Activated CD8-positive, alpha-beta memory T cell treated with anti-CD3 and anti-CD28 coated beads, Interleukin-2, amount 10 ng/mL, durations not matched to agents 7 days and 5 days (primary cell): ENCODE measurements around the gene PCBP2. TPM values are rescaled to one million over a fixed set of nuclear protein-coding genes. Genes with fewer than 3 reads are reported as not detected.

Experiments used
- ATAC-seq: fragments of 150-1000 bp; cut with Tn5 transposase; one replicate; pipeline ENCODE4 v1.10.0; 2021; ENCODE audit warnings: moderate library complexity
- CTCF ChIA-PET: fragments of 350-600 bp; sonication (Branson Sonifier 250); formaldehyde crosslinking; loops from one replicate; lab custom pipeline; 2021; ENCODE audit warnings: antibody characterized with exemption; lab: Charles Lee
- DNase-seq: peaks from one replicate; pipeline ENCODE4 v3.0.0-alpha.2; 2020
- H3K27ac Mint-ChIP-seq: one replicate; pipeline ENCODE4 v1.8.0; 2021; ENCODE audit warnings: mild to moderate bottlenecking, mixed read lengths
- H3K27me3 Mint-ChIP-seq: one replicate; pipeline ENCODE4 v1.8.0; 2021; ENCODE audit warnings: mixed read lengths
- H3K36me3 Mint-ChIP-seq: one replicate; pipeline ENCODE4 v1.8.0; 2021; ENCODE audit warnings: mild to moderate bottlenecking, mixed read lengths
- H3K4me1 Mint-ChIP-seq: one replicate; pipeline ENCODE4 v1.8.0; 2021; ENCODE audit warnings: mixed read lengths
- H3K4me3 Mint-ChIP-seq: one replicate; pipeline ENCODE4 v1.8.0; 2021; ENCODE audit warnings: mild to moderate bottlenecking, moderate library complexity, mixed read lengths
- H3K9me3 Mint-ChIP-seq: one replicate; pipeline ENCODE4 v1.8.0; 2022; ENCODE audit warnings: low read depth, mixed read lengths
- total RNA-seq, 2 experiments: library from RNA; stranded (reverse); gene quantifications; one replicate each; pipeline ENCODE4 v1.2.3, GENCODE V29; 2021

PCBP2 gene
- total RNA-seq, 2 experiments from 2014 or later, result 721 to 867 TPM

- Mint-ChIP-seq H3K27me3 (no peaks in the 10 kb centered on the region), H3K36me3 (peaks cover 53% of the 10 kb centered on the region), H3K9me3 (no peaks in the 10 kb centered on the region), H3K4me3 (no peak overlapping the region), H3K4me1 (peaks cover 13% of the 10 kb centered on the region), H3K27ac (no peak overlapping the region)
- no peak for DNase-seq
- ATAC-seq, result peak; percentile 38
- CTCF ChIA-PET, result interaction anchor here (0.6 to 2.2 kb wide), 7 partner anchors 9 to 161 kb away, joined by 3 to 9 read pairs (median 5); partner anchors contain the start of gene AAAS
Measured at GRCh38 chr12:53481939-53482586, 30.2 kb downstream of the PCBP2 start.

GRCh38 chr12:53482626-53483168 lies 30.8 kb downstream of the PCBP2 start:
- DNase-seq, result no peak
- Mint-ChIP-seq H3K4me1 (peaks cover 13% of the 10 kb centered on the region), H3K36me3 (peaks cover 53% of the 10 kb centered on the region), H3K9me3 (no peaks in the 10 kb centered on the region), H3K4me3 (no peak overlapping the region), H3K27me3 (no peaks in the 10 kb centered on the region), H3K27ac (no peak overlapping the region)
- ATAC-seq, result peak; percentile 7
- CTCF ChIA-PET, result interaction anchor here (0.5 to 2.2 kb wide), 8 partner anchors 9 to 597 kb away, joined by 3 to 9 read pairs (median 4); partner anchors contain the start of gene AAAS

GRCh38 chr12:53483225-53483978 lies 31.5 kb downstream of the PCBP2 start:
- CTCF ChIA-PET, result interaction anchor here (0.5 to 2.2 kb wide), 5 partner anchors 12 to 598 kb away, joined by 3 to 7 read pairs (median 4); partner anchors contain the start of gene AAAS
- H3K4me3 Mint-ChIP-seq, result no peak overlapping the region
- ATAC-seq (no peak), DNase-seq (no peak)
- H3K36me3 Mint-ChIP-seq, result peaks cover 51% of the 10 kb centered on the region
- H3K4me1 Mint-ChIP-seq, result peaks cover 13% of the 10 kb centered on the region
- H3K9me3 Mint-ChIP-seq, result no peaks in the 10 kb centered on the region
- peak overlapping the region; percentile 28 for H3K27ac Mint-ChIP-seq
- no peaks in the 10 kb centered on the region for H3K27me3 Mint-ChIP-seq

GRCh38 chr12:53483979-53484377 lies 32.1 kb downstream of the PCBP2 start:
- Mint-ChIP-seq H3K36me3 (peaks cover 49% of the 10 kb centered on the region), H3K27me3 (no peaks in the 10 kb centered on the region), H3K27ac (peak overlapping the region; percentile 12), H3K4me1 (peaks cover 10% of the 10 kb centered on the region), H3K9me3 (no peaks in the 10 kb centered on the region), H3K4me3 (no peak overlapping the region)
- ATAC-seq, result peak; percentile 7
- no peak for DNase-seq
- CTCF ChIA-PET, result interaction anchor here (2.1 kb wide), 1 partner anchor 163 kb away, joined by 5 read pairs; the partner anchor contains the start of gene AAAS

DNA sequence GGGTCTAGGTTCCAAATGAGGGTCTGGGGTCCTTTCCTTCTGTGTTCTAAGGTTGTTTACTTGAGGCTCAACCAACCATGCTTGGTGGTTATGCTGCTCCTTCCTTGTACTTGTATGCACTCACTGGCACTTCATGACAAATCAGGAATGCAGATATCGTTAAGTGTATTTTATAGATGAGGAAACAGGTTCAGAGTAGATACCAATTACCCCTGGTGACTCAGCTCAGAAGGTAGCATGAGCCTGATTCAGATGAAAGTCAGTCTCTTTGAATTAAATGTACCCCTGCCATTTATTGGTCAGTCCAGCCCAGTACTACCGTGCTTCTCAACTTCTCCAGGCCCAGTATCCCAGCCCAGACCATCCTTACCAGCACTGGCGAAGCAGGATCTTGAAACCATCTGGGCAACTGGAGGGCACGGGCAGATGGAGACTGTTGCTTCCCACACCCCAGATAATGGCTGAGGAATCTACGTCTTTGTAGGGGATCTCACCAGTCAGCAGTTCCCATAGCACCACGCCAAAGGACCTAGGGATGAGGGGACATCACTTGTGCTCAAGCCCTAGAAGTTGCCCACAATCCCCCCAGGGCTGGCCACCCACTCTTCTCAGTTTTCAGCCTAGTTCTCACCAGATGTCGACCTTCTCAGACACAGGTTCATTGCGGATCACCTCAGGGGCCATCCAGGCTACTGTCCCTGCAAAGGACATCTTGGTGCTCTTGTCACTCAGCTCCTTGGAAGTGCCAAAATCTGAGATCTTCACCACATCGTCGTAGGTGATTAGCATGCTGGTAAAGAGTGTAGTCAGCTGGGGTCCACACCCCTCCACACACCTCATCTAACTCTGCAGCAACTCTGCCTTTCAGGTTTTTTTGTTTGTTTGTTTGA lies 33.0 kb downstream of the PCBP2 start:
- peaks cover 41% of the 10 kb centered on the region for H3K36me3 Mint-ChIP-seq

DNA sequence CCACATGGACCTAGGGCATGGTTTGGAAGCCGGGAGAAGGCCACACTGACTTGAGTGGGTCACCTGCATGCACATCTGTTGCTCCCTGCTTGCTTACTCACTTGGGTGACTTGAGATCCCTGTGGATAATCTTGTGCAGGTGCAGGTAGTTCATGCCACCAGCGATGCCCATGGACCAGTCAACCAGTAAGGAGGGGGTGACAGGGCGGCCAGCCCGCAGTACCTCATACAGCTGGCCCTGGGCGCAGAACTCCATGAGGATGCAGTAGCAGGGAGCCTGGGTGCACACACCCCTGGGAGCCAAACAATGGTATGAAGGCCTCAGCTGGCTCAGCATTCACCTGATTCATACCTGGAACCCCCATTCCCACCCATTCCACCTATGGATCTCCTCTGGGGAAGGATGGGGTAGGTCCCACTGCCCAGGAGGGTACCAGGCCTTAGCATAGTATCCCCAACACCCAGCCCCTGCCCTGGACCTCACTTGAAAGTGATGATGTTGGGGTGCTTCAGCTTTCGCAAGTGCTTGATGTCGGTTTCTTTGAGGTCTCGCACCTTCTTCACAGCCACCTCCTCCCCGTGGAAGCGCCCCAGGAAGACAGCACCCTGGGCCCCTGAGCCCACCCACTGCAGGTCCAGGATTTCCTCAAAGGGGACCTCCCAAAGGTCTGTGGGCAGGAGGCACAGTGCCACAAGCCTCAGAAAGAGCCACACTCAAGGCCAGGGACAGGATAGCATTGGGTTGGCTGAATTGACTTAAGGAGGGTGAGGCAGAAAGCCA lies 34.2 kb downstream of the PCBP2 start:
- H3K4me3 Mint-ChIP-seq, result no peak overlapping the region
- peak overlapping the region; percentile 26 for H3K27ac Mint-ChIP-seq
- peaks cover 9% of the 10 kb centered on the region for H3K4me1 Mint-ChIP-seq
- CTCF ChIA-PET, result interaction anchor here (1.3 to 1.5 kb wide), 3 partner anchors 9 to 134 kb away, joined by 3 to 4 read pairs (median 4); no protein-coding TSS in a partner anchor
- H3K27me3 Mint-ChIP-seq, result no peaks in the 10 kb centered on the region
- H3K36me3 Mint-ChIP-seq, result peaks cover 38% of the 10 kb centered on the region
- no peak for ATAC-seq
- DNase-seq, result no peak
- no peaks in the 10 kb centered on the region for H3K9me3 Mint-ChIP-seq

More for the DNA sequence above, 33.0 kb downstream of the PCBP2 start:
- Mint-ChIP-seq H3K27me3 (no peaks in the 10 kb centered on the region), H3K4me3 (no peak overlapping the region), H3K9me3 (no peaks in the 10 kb centered on the region), H3K4me1 (peaks cover 9% of the 10 kb centered on the region), H3K27ac (peak overlapping the region; percentile 13)
- no peak for ATAC-seq
- CTCF ChIA-PET, result interaction anchor here (1.5 to 2.1 kb wide), 2 partner anchors 8 to 164 kb away, joined by 4 to 5 read pairs; partner anchors contain the start of gene AAAS
- no peak for DNase-seq

DNA sequence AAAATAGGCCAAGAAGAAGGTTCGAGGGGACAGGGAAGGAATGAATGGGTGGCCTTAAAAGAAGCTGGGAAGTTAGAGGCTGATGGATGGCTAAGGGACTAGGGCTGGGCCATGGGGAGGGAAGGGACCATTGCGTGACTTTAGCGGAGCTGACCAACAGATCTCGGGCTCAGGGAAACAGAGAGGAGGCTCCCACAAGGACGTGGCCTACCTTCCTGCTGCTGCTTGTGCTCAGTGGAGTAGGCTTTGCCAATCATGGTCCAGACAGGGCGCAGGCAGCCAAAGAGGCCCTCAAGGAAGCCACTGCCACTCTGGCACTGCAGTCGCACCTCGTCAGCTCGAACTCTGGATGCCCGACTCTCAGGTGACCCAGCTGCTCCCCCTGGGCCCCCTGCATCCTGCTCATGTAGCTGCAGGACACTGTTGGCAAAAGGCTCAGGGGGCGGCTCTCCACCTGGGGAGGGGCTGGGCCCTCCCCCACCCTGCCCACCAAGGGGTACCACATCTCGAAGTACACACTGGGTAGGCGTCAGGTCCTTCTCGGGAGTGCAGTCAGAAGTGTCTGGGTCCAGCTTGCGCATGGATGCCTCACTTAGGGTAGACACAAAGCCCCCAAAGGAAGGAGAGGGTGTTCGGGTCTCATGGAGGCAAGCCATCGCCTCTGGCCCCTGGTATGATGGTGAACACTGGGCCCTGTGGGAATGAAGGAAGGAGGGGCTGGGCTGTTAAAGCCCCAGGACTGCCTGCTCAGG lies 35.0 kb downstream of the PCBP2 start:
- H3K36me3 Mint-ChIP-seq, result peaks cover 34% of the 10 kb centered on the region
- no peak overlapping the region for H3K27ac Mint-ChIP-seq
- H3K9me3 Mint-ChIP-seq, result no peaks in the 10 kb centered on the region
- no peak overlapping the region for H3K4me3 Mint-ChIP-seq
- no peak for DNase-seq
- peaks cover 9% of the 10 kb centered on the region for H3K4me1 Mint-ChIP-seq
- CTCF ChIA-PET, result interaction anchor here (1.3 to 1.4 kb wide), 2 partner anchors 21 to 135 kb away, joined by 3 to 4 read pairs; no protein-coding TSS in a partner anchor
- ATAC-seq, result no peak
- H3K27me3 Mint-ChIP-seq, result no peaks in the 10 kb centered on the region

GRCh38 chr12:53489242-53489864 lies 37.5 kb downstream of the PCBP2 start:
- H3K4me3 Mint-ChIP-seq, result no peak overlapping the region
- ATAC-seq (no peak), DNase-seq (no peak)
- peaks cover 19% of the 10 kb centered on the region for H3K36me3 Mint-ChIP-seq
- no peaks in the 10 kb centered on the region for H3K9me3 Mint-ChIP-seq
- H3K27me3 Mint-ChIP-seq, result no peaks in the 10 kb centered on the region
- peaks cover 28% of the 10 kb centered on the region for H3K4me1 Mint-ChIP-seq
- CTCF ChIA-PET, result interaction anchor here (1.6 to 1.8 kb wide), 3 partner anchors 16 to 68 kb away, joined by 4 to 10 read pairs (median 5); no protein-coding TSS in a partner anchor
- no peak overlapping the region for H3K27ac Mint-ChIP-seq

DNA sequence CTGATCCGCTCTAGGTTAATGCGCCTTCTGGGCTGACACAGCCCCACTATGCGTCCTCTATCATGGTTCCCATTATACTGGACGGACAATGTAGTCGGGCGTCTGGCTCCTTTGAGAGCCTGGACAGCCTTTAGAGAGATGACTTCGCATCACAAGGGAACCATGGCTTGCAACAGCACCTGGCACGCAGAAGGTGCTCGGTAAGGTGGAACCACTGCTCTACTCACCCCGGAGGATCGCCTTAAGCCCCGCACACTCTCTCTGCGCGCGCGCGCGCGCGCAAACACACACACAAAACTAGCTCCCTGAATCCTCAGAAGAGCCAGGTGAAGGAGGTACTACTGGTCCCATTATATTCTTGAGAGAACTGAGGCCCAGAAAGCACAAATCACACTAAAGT lies 40.3 kb downstream of the PCBP2 start:
- ATAC-seq (no peak), DNase-seq (no peak)
- Mint-ChIP-seq H3K36me3 (peaks cover 5% of the 10 kb centered on the region), H3K4me1 (peaks cover 25% of the 10 kb centered on the region), H3K27ac (peak overlapping the region; percentile 46), H3K9me3 (no peaks in the 10 kb centered on the region), H3K4me3 (peak overlapping the region; percentile 88), H3K27me3 (no peaks in the 10 kb centered on the region)
- CTCF ChIA-PET, result interaction anchor here (0.9 to 3.9 kb wide), 4 partner anchors 9 to 16 kb away, joined by 3 to 21 read pairs (median 8); partner anchors contain the start of genes NPFF and TARBP2

GRCh38 chr12:53492830-53493609 lies 41.1 kb downstream of the PCBP2 start:
- Mint-ChIP-seq H3K27ac (peak overlapping the region; percentile 84), H3K9me3 (no peaks in the 10 kb centered on the region), H3K4me3 (peak overlapping the region; percentile 88), H3K36me3 (no peaks in the 10 kb centered on the region), H3K27me3 (no peaks in the 10 kb centered on the region), H3K4me1 (peaks cover 32% of the 10 kb centered on the region)
- ATAC-seq (peak; percentile 95), DNase-seq (peak; percentile 90)
- CTCF ChIA-PET, result interaction anchor here (1.1 to 3.9 kb wide), 5 partner anchors 8 to 141 kb away, joined by 3 to 21 read pairs (median 3); partner anchors contain the start of genes NPFF and TARBP2
